ENCODE measurements around the gene ESRRA.

DNA sequence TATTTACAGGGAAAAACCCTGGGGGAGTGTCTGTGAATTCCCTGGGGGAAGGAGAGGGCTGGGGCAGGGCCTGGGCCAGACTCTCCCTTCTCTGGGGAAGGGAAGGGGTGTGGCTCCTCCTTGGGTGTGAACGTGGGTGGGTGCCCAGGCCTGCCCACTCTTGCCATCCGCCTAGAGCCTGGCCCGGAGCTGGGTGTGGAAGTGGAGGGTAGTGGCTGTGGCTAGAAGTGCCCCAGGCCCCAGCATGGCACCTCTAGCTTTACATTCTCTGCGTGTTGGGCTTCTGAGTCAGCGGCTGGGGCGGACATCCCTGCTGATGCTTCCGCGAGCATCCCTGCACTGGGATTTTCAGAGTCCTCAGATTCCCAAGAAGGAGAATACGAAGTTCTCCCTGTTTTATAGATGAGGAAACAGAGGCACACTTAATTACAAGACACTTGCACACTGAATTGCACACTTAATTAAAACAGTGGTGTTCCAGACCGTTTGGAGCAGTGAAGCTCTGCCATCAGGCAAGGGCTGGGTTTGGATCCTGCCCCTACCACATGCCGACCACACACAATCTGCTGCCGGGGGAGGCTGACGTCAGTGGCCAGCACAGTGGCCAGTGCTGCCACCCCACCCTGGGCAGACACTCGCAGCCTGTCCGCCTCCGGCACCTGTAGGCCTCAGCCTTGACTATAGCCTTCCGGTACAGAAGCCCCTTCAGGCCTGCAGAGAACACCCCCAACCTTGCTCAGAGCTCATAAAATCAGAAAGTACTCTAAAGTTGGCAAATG is 28.5 kb upstream of the ESRRA start:
- no peak for TF ChIP-seq YY1 (IDR thresholded peaks at IDR 0.05; ENCODE audit: low read depth, low read length)
- TF ChIP-seq, protein P1, sequence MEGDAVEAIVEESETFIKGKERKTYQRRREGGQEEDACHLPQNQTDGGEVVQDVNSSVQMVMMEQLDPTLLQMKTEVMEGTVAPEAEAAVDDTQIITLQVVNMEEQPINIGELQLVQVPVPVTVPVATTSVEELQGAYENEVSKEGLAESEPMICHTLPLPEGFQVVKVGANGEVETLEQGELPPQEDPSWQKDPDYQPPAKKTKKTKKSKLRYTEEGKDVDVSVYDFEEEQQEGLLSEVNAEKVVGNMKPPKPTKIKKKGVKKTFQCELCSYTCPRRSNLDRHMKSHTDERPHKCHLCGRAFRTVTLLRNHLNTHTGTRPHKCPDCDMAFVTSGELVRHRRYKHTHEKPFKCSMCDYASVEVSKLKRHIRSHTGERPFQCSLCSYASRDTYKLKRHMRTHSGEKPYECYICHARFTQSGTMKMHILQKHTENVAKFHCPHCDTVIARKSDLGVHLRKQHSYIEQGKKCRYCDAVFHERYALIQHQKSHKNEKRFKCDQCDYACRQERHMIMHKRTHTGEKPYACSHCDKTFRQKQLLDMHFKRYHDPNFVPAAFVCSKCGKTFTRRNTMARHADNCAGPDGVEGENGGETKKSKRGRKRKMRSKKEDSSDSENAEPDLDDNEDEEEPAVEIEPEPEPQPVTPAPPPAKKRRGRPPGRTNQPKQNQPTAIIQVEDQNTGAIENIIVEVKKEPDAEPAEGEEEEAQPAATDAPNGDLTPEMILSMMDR (IDR thresholded peaks at IDR 0.05; ENCODE audit: control extremely low read depth in 1 of 3, insufficient read depth in 1 of 3, low read depth in 1 of 3, low read length in 3 of 3), result no peak
